Measurements from ENCODE around the gene PADI2.

Gene PADI2

DNA sequence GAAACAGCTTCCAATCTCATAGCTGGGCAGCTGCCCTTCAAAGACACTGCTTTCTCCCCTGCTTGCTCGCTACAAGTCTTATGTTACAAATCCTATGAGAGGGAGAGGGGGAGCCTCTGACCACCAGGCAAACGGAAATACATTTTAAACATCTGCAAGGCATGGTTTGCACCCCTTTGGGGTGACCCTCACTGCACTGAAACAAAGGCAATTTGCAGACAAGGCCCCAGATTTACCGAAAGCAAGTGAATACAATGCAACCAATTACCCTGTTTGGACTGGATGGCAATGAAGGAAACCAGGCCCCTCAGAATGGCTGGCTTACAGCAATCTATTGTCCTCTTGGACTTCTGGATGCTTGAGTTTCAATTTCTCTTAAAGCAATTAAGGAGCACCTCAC is 95.7 kb downstream of the PADI2 start:
- Mint-ChIP-seq H3K27me3 (no peaks in the 10 kb centered on the region), H3K36me3 (peaks cover 8% of the 10 kb centered on the region), H3K4me1 (ENCODE audit: low read depth) (peaks cover 1% of the 10 kb centered on the region), H3K4me3 (no peak overlapping the region), H3K9me3 (ENCODE audit: low read depth) (no peaks in the 10 kb centered on the region), H3K27ac (peak overlapping the region; percentile 30)

DNA sequence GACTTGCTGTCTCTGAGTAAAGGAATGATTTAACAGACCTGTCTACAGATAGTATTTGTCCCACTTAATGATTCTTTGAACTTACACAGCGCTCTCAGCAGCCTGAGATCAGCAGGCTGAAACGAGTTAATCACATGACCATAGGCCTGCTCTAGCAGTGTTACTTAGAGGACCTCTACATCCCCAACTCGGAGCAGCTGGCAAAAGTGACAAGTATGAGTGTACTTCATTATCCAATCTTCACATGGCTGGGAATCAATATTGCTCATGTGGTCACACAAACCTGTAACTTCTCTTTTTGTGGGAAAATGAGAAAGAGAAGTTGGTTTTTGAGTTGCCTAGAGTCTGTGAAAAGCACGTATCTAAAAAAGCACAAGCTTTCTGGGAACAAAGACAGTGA is 96.1 kb downstream of the PADI2 start:
- peak overlapping the region; percentile 22 for H3K27ac Mint-ChIP-seq
- peaks cover 1% of the 10 kb centered on the region for H3K4me1 Mint-ChIP-seq (ENCODE audit: low read depth)
- no peak overlapping the region for H3K4me3 Mint-ChIP-seq
- no peaks in the 10 kb centered on the region for H3K9me3 Mint-ChIP-seq (ENCODE audit: low read depth)
- H3K27me3 Mint-ChIP-seq = no peaks in the 10 kb centered on the region
- H3K36me3 Mint-ChIP-seq = peaks cover 4% of the 10 kb centered on the region

DNA sequence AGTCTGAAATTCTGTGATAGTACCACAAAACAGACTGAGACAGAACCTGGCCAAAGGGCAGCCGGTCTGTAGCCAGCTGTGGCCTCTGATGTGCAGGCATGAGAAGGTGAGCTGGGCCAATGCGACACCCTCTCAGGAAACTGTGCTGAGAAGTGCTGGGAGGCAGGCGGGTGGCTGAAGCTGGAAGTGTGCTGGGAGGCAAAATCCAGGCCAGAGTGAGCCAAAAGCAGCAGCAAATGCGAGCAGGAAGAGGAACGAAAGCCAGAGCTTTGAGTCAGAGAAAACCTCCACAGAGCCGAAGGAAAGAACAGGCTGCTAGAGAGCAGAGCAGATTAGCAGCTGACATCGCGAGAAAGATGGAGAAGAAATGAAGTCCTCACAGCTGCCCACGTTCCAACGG is 97.4 kb downstream of the PADI2 start:
- H3K27me3 Mint-ChIP-seq = no peaks in the 10 kb centered on the region

DNA sequence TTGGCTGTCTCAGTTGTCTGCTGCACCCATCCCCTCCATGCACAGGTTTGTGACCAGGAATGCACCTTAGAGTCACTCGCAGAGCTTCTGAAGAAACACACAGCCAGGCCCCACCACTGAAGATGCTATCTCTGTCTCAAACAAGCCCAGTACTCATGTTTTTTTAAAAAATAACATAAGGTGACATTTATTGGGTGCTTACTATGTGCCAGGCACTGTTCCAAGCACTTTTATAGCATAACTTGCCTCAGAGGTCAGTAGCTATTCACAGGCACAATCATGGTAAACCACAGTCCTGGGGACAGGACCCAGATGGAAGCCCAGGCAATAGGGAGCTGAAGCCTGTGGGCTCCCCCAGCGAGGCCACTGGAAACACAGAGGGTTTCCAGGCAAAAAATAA is 98.7 kb downstream of the PADI2 start:
- H3K36me3 Mint-ChIP-seq = no peaks in the 10 kb centered on the region
- H3K4me3 Mint-ChIP-seq = no peak overlapping the region
- no peaks in the 10 kb centered on the region for H3K27me3 Mint-ChIP-seq
- H3K4me1 Mint-ChIP-seq (ENCODE audit: low read depth) = peaks cover 1% of the 10 kb centered on the region
- no peak overlapping the region for H3K27ac Mint-ChIP-seq
- no peaks in the 10 kb centered on the region for H3K9me3 Mint-ChIP-seq (ENCODE audit: low read depth)

More for the DNA sequence above, 97.4 kb downstream of the PADI2 start:
- H3K4me1 Mint-ChIP-seq (ENCODE audit: low read depth) = peaks cover 1% of the 10 kb centered on the region
- no peaks in the 10 kb centered on the region for H3K9me3 Mint-ChIP-seq (ENCODE audit: low read depth)
- no peaks in the 10 kb centered on the region for H3K36me3 Mint-ChIP-seq
- H3K4me3 Mint-ChIP-seq = no peak overlapping the region
- H3K27ac Mint-ChIP-seq = no peak overlapping the region

DNA sequence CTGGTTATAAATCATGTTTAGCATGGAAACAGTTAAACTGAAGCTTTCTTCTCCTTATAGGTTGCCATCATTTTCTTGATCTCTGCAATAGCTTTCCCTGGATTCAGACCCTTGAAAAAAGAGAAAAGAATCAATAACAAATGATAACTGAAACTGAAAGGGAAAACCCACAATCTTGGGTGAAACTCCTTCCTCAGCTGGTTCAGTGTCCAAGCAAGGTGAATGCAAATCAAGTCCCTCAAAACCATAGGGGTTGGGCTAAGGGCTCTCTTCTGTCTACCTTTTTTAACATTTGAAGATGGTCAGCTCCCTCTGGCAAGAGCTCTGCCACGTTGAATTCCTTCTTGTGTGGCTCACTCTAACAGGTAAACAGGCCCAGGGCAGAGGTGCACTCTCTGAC is 100.4 kb downstream of the PADI2 start:
- Mint-ChIP-seq H3K4me1 (ENCODE audit: low read depth) (peaks cover 1% of the 10 kb centered on the region), H3K4me3 (no peak overlapping the region), H3K9me3 (ENCODE audit: low read depth) (no peaks in the 10 kb centered on the region), H3K27ac (peak overlapping the region; percentile 61), H3K36me3 (no peaks in the 10 kb centered on the region), H3K27me3 (no peaks in the 10 kb centered on the region)

DNA sequence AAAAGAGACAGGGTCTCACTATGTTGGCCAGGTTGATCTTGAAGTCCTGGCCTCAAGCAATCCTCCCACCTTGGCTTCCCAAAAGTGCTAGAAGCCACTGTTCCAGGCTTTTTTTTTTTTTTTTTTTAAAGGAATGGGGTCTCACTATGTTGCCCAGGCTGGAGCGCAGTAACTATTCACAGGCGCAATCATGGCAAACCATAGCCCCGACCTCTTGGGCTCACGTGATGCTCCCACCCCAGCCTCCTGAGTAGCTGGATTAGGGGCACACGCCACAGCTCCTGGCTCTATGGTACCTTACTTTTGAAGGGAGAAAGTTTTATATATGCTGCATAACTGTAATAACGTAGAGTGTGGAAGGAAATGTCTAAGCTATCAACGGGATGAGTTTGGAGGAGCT is 101.8 kb downstream of the PADI2 start:
- Mint-ChIP-seq H3K27me3 (no peaks in the 10 kb centered on the region), H3K36me3 (no peaks in the 10 kb centered on the region), H3K4me3 (no peak overlapping the region), H3K9me3 (ENCODE audit: low read depth) (no peaks in the 10 kb centered on the region), H3K27ac (no peak overlapping the region), H3K4me1 (ENCODE audit: low read depth) (peaks cover 1% of the 10 kb centered on the region)

All from activated naive CD8-positive, alpha-beta T cell (primary cell).